Measurements from ENCODE around the gene ERGIC1.

ERGIC1 gene

GRCh38 chr5:172972552-172972951 lies 138.5 kb downstream of the ERGIC1 start:
- Histone ChIP-seq H4K20me1 (ENCODE audit: insufficient read depth, low read length, poor library complexity, severe bottlenecking) (no peaks in the 10 kb centered on the region), H3K9me3 (ENCODE audit: insufficient read depth, low read depth, low read length) (no peaks in the 10 kb centered on the region), H3K27me3 (ENCODE audit: insufficient read depth, low read length, poor library complexity, severe bottlenecking) (no peaks in the 10 kb centered on the region), H3K9ac (ENCODE audit: low read depth, low read length, poor library complexity, severe bottlenecking) (no peak overlapping the region), H3K4me1 (ENCODE audit: insufficient read depth, low read length, poor library complexity, severe bottlenecking) (no peaks in the 10 kb centered on the region), H3K79me2 (ENCODE audit: insufficient read depth, low read length) (no peaks in the 10 kb centered on the region), H2AFZ (ENCODE audit: low read length) (no peak overlapping the region), H3K4me3 (ENCODE audit: low read length, poor library complexity, severe bottlenecking) (no peak overlapping the region), H3K9me2 (replicated peaks; ENCODE audit: low read depth, low read length) (no peaks in the 10 kb centered on the region), H3K36me3 (ENCODE audit: insufficient read depth, low read length) (no peaks in the 10 kb centered on the region), H3K4me2 (ENCODE audit: low read depth, low read length, poor library complexity, severe bottlenecking) (no peak overlapping the region), H3F3A (ENCODE audit: low read depth) (no peaks in the 10 kb centered on the region)
- TF ChIP-seq EZH2phosphoT487 (IDR thresholded peaks at IDR 0.05; ENCODE audit: borderline replicate concordance) (no peak), CTCF (conservative IDR thresholded peaks at IDR 0.05; ENCODE audit: low read length) (no peak)

GRCh38 chr5:172973127-172973916 lies 139.3 kb downstream of the ERGIC1 start:
- H4K20me1 ChIP-seq (ENCODE audit: insufficient read depth, low read length, poor library complexity, severe bottlenecking): no peaks in the 10 kb centered on the region
- no peak overlapping the region for H3K4me3 ChIP-seq (ENCODE audit: low read length, poor library complexity, severe bottlenecking)
- no peaks in the 10 kb centered on the region for H3K9me3 ChIP-seq (ENCODE audit: insufficient read depth, low read depth, low read length)
- TF ChIP-seq EZH2phosphoT487 (IDR thresholded peaks at IDR 0.05; ENCODE audit: borderline replicate concordance): no peak
- no peak for TF ChIP-seq CTCF (conservative IDR thresholded peaks at IDR 0.05; ENCODE audit: low read length)
- H3F3A ChIP-seq (ENCODE audit: low read depth): no peaks in the 10 kb centered on the region
- no peak overlapping the region for H3K4me2 ChIP-seq (ENCODE audit: low read depth, low read length, poor library complexity, severe bottlenecking)
- no peaks in the 10 kb centered on the region for H3K27me3 ChIP-seq (ENCODE audit: insufficient read depth, low read length, poor library complexity, severe bottlenecking)
- H2AFZ ChIP-seq (ENCODE audit: low read length): no peak overlapping the region
- H3K79me2 ChIP-seq (ENCODE audit: insufficient read depth, low read length): no peaks in the 10 kb centered on the region
- H3K36me3 ChIP-seq (ENCODE audit: insufficient read depth, low read length): no peaks in the 10 kb centered on the region
- H3K9me2 ChIP-seq (replicated peaks; ENCODE audit: low read depth, low read length): no peaks in the 10 kb centered on the region
- no peak overlapping the region for H3K9ac ChIP-seq (ENCODE audit: low read depth, low read length, poor library complexity, severe bottlenecking)
- H3K4me1 ChIP-seq (ENCODE audit: insufficient read depth, low read length, poor library complexity, severe bottlenecking): no peaks in the 10 kb centered on the region

GRCh38 chr5:172973931-172974330 lies 139.9 kb downstream of the ERGIC1 start:
- no peaks in the 10 kb centered on the region for H3K27me3 ChIP-seq (ENCODE audit: insufficient read depth, low read length, poor library complexity, severe bottlenecking)
- H3K4me2 ChIP-seq (ENCODE audit: low read depth, low read length, poor library complexity, severe bottlenecking): no peak overlapping the region
- no peak overlapping the region for H3K9ac ChIP-seq (ENCODE audit: low read depth, low read length, poor library complexity, severe bottlenecking)
- no peaks in the 10 kb centered on the region for H3K36me3 ChIP-seq (ENCODE audit: insufficient read depth, low read length)
- no peaks in the 10 kb centered on the region for H4K20me1 ChIP-seq (ENCODE audit: insufficient read depth, low read length, poor library complexity, severe bottlenecking)
- H3K9me3 ChIP-seq (ENCODE audit: insufficient read depth, low read depth, low read length): no peaks in the 10 kb centered on the region
- TF ChIP-seq EZH2phosphoT487 (IDR thresholded peaks at IDR 0.05; ENCODE audit: borderline replicate concordance) (no peak), CTCF (conservative IDR thresholded peaks at IDR 0.05; ENCODE audit: low read length) (no peak)
- H3K9me2 ChIP-seq (replicated peaks; ENCODE audit: low read depth, low read length): no peaks in the 10 kb centered on the region
- H3K79me2 ChIP-seq (ENCODE audit: insufficient read depth, low read length): no peaks in the 10 kb centered on the region
- H3K4me3 ChIP-seq (ENCODE audit: low read length, poor library complexity, severe bottlenecking): no peak overlapping the region
- H3F3A ChIP-seq (ENCODE audit: low read depth): no peaks in the 10 kb centered on the region
- H3K4me1 ChIP-seq (ENCODE audit: insufficient read depth, low read length, poor library complexity, severe bottlenecking): no peaks in the 10 kb centered on the region
- no peak overlapping the region for H2AFZ ChIP-seq (ENCODE audit: low read length)
